WTC11 (cell line): ENCODE data around the gene ADH1C. TPM values are rescaled to one million over a fixed set of nuclear protein-coding genes. Genes with fewer than 3 reads are reported as not detected.

ENCODE experiments used
- GRHL2 ChIP-seq: fragments of 250-450 bp; sonication (Bioruptor Pico); IDR thresholded peaks from 2 replicates; pipeline ENCODE4 v1.8.0; 2022; ENCODE audit warnings: mild to moderate bottlenecking, moderate library complexity; ENCODE audit not compliant: insufficient replicate concordance, severe bottlenecking
- PREB ChIP-seq: sonication (generic); formaldehyde crosslinking; IDR thresholded peaks from 2 replicates; pipeline ENCODE4 v1.8.1; 2022; ENCODE audit warnings: mild to moderate bottlenecking, missing genetic modification reagents, moderate library complexity, borderline replicate concordance
- ZMAT4 ChIP-seq: fragments of 250-450 bp; sonication (Bioruptor Pico); IDR thresholded peaks from 2 replicates; pipeline ENCODE4 v1.9.0; 2021; ENCODE audit warnings: mild to moderate bottlenecking
- ZNF512 ChIP-seq: sonication (generic); formaldehyde crosslinking; IDR thresholded peaks from 2 replicates; pipeline ENCODE4 v1.8.1; 2022; ENCODE audit warnings: missing genetic modification reagents, borderline replicate concordance
- total RNA-seq: library from RNA; stranded (reverse); gene quantifications from 3 replicates; pipeline ENCODE4 v1.2.3, GENCODE V29; 2021
- TF ChIP-seq, protein P1 (sequence below): sonication (generic); formaldehyde crosslinking; IDR thresholded peaks from 2 replicates; pipeline ENCODE4 v1.8.0; 2023; ENCODE audit warnings: mild to moderate bottlenecking, missing genetic modification reagents
- TF ChIP-seq, protein P2 (sequence below): sonication (generic); formaldehyde crosslinking; IDR thresholded peaks from 2 replicates; pipeline ENCODE4 v1.8.0; 2023; ENCODE audit warnings: missing genetic modification reagents
- TF ChIP-seq, protein P3 (sequence below): sonication (generic); formaldehyde crosslinking; IDR thresholded peaks from 2 replicates; pipeline ENCODE4 v1.8.1; 2023; ENCODE audit warnings: mild to moderate bottlenecking, missing genetic modification reagents, moderate library complexity

The ADH1C gene
- total RNA-seq, 1 experiment from 2014 or later, result 0.22 TPM

- TF ChIP-seq PREB (CRISPR knock-in tag) (no peak), GRHL2 (no peak), ZMAT4 (no peak), ZNF512 (no peak)
- TF ChIP-seq, protein P1, sequence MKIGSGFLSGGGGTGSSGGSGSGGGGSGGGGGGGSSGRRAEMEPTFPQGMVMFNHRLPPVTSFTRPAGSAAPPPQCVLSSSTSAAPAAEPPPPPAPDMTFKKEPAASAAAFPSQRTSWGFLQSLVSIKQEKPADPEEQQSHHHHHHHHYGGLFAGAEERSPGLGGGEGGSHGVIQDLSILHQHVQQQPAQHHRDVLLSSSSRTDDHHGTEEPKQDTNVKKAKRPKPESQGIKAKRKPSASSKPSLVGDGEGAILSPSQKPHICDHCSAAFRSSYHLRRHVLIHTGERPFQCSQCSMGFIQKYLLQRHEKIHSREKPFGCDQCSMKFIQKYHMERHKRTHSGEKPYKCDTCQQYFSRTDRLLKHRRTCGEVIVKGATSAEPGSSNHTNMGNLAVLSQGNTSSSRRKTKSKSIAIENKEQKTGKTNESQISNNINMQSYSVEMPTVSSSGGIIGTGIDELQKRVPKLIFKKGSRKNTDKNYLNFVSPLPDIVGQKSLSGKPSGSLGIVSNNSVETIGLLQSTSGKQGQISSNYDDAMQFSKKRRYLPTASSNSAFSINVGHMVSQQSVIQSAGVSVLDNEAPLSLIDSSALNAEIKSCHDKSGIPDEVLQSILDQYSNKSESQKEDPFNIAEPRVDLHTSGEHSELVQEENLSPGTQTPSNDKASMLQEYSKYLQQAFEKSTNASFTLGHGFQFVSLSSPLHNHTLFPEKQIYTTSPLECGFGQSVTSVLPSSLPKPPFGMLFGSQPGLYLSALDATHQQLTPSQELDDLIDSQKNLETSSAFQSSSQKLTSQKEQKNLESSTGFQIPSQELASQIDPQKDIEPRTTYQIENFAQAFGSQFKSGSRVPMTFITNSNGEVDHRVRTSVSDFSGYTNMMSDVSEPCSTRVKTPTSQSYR, result no peak
- TF ChIP-seq, protein P2, sequence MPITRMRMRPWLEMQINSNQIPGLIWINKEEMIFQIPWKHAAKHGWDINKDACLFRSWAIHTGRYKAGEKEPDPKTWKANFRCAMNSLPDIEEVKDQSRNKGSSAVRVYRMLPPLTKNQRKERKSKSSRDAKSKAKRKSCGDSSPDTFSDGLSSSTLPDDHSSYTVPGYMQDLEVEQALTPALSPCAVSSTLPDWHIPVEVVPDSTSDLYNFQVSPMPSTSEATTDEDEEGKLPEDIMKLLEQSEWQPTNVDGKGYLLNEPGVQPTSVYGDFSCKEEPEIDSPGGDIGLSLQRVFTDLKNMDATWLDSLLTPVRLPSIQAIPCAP, result no peak
- TF ChIP-seq, protein P3, sequence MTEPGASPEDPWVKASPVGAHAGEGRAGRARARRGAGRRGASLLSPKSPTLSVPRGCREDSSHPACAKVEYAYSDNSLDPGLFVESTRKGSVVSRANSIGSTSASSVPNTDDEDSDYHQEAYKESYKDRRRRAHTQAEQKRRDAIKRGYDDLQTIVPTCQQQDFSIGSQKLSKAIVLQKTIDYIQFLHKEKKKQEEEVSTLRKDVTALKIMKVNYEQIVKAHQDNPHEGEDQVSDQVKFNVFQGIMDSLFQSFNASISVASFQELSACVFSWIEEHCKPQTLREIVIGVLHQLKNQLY (CRISPR knock-in tag), result no peak
- TF ChIP-seq, all 79 proteins: peak for 0
Observed at GRCh38 chr4:99290848-99291786, 61.4 kb downstream of the ADH1C start, which contains the start of gene ADH1A (continued).

Other genes with a start within 250 kb of the ADH1C start
- 0.11 to 0.18 TPM (median 0.16 TPM) in 3 replicates for gene ADH4, start 208.4 kb downstream of the ADH1C start, total RNA-seq
- 0.07 TPM in 1 of 3 replicates, not detected in the others for gene ADH6, start 133.5 kb downstream of the ADH1C start, total RNA-seq
- gene ADH1A, start 61.8 kb downstream of the ADH1C start, total RNA-seq, result 0.11 TPM in 1 of 3 replicates, not detected in the others
- gene ADH1B, start 31.3 kb downstream of the ADH1C start, total RNA-seq, result 1.0 to 1.7 TPM (median 1.5 TPM) in 3 replicates
- gene ADH7, start 82.6 kb upstream of the ADH1C start, total RNA-seq, result not detected in 3 replicates
- not detected in 3 replicates for gene C4orf17, start 158.3 kb upstream of the ADH1C start, total RNA-seq
- 3.3 to 4.5 TPM (median 3.7 TPM) in 3 replicates for gene TRMT10A, start 211.3 kb upstream of the ADH1C start, total RNA-seq
- gene MTTP, start 222.1 kb upstream of the ADH1C start, total RNA-seq, result 0.16 to 0.34 TPM (median 0.26 TPM) in 3 replicates